ENCODE data around the gene NPEPPS. TPM values are rescaled to one million over a fixed set of nuclear protein-coding genes. Genes with fewer than 3 reads are reported as not detected.

NPEPPS gene
- polyA plus RNA-seq, 1 of the 3 experiments (the other 2 are of a cell fraction) = 73.2 TPM

DNA sequence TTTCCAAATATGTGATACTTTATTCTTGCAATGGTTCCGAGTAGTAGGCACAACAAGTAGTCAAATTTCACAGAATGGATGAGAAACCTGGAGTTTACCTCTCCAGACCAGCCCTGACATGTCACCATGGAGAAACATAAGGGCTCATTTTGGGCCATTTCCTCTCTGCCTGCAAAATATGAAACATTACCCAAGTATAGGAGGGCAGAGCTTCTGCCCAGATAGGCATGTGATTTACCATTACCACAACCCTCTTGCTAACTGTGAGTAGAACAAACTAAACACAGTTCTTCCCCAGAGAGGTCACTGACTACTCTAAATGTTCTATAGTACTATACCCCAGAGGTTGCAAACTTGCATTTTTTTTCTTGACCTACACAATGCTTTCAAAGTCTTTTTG lies 103.1 kb downstream of the NPEPPS start (continued):
- TF ChIP-seq, protein P1, sequence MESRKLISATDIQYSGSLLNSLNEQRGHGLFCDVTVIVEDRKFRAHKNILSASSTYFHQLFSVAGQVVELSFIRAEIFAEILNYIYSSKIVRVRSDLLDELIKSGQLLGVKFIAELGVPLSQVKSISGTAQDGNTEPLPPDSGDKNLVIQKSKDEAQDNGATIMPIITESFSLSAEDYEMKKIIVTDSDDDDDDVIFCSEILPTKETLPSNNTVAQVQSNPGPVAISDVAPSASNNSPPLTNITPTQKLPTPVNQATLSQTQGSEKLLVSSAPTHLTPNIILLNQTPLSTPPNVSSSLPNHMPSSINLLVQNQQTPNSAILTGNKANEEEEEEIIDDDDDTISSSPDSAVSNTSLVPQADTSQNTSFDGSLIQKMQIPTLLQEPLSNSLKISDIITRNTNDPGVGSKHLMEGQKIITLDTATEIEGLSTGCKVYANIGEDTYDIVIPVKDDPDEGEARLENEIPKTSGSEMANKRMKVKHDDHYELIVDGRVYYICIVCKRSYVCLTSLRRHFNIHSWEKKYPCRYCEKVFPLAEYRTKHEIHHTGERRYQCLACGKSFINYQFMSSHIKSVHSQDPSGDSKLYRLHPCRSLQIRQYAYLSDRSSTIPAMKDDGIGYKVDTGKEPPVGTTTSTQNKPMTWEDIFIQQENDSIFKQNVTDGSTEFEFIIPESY (IDR thresholded peaks at IDR 0.05; ENCODE audit: borderline replicate concordance, low read depth) = no peak
- TF ChIP-seq, protein P2, sequence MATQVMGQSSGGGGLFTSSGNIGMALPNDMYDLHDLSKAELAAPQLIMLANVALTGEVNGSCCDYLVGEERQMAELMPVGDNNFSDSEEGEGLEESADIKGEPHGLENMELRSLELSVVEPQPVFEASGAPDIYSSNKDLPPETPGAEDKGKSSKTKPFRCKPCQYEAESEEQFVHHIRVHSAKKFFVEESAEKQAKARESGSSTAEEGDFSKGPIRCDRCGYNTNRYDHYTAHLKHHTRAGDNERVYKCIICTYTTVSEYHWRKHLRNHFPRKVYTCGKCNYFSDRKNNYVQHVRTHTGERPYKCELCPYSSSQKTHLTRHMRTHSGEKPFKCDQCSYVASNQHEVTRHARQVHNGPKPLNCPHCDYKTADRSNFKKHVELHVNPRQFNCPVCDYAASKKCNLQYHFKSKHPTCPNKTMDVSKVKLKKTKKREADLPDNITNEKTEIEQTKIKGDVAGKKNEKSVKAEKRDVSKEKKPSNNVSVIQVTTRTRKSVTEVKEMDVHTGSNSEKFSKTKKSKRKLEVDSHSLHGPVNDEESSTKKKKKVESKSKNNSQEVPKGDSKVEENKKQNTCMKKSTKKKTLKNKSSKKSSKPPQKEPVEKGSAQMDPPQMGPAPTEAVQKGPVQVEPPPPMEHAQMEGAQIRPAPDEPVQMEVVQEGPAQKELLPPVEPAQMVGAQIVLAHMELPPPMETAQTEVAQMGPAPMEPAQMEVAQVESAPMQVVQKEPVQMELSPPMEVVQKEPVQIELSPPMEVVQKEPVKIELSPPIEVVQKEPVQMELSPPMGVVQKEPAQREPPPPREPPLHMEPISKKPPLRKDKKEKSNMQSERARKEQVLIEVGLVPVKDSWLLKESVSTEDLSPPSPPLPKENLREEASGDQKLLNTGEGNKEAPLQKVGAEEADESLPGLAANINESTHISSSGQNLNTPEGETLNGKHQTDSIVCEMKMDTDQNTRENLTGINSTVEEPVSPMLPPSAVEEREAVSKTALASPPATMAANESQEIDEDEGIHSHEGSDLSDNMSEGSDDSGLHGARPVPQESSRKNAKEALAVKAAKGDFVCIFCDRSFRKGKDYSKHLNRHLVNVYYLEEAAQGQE (IDR thresholded peaks at IDR 0.05; ENCODE audit: low read depth, low read length) = no peak
- TF ChIP-seq RCOR1 (IDR thresholded peaks at IDR 0.05; ENCODE audit: low read length) = no peak
- TF ChIP-seq RAD21 (IDR thresholded peaks at IDR 0.05; ENCODE audit: low read length) = no peak
- TF ChIP-seq POLR2AphosphoS5 (IDR thresholded peaks at IDR 0.05; ENCODE audit: low read depth, low read length) = no peak

DNA sequence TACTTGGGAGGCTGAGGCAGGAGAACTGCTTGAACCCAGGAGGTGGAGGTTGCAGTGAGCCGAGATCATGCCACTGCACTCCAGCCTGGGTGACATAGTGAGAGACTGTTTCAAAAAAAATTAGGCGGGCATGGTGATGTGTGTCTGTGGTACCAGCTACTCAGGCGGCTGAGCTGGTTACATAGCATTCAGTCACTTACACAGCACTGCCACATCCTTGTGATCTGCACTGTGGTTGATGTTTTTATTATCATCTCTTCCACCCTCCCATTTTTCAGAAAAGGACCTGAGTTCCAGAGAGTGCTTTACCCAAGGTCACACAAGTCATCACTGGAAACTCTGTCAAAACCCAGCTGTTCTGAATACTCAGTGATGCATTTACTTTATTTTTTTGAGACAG lies 104.0 kb downstream of the NPEPPS start:
- no peak for DNase-seq
- Histone ChIP-seq H3K79me2 (ENCODE audit: insufficient read depth) (no peaks in the 10 kb centered on the region), H2AFZ (ENCODE audit: low read depth) (no peak overlapping the region), H3K36me3 (replicated peaks in 1 of 2; ENCODE audit: control insufficient read depth in 1 of 2, insufficient read depth in 2 of 2, low read length in 1 of 2) (peaks cover 0 to 11% of the 10 kb centered on the region in 2 experiments), H3F3A (replicated peaks; ENCODE audit: insufficient read depth) (no peaks in the 10 kb centered on the region), H3K4me3 (ENCODE audit: low read depth in 2 of 2, low read length in 1 of 2) (no peak overlapping the region), H3K9ac (no peak overlapping the region), H3K4me1 (ENCODE audit: control insufficient read depth in 1 of 2, insufficient read depth in 2 of 2, low read depth in 1 of 2, low read length in 1 of 2) (peaks cover 0 to 4% of the 10 kb centered on the region in 2 experiments; a peak in 1 of 4 replicates), H4K20me1 (ENCODE audit: insufficient read depth) (no peaks in the 10 kb centered on the region), H3K27me3 (ENCODE audit: insufficient read depth) (no peaks in the 10 kb centered on the region), H3K27ac (ENCODE audit: low read depth in 2 of 2, low read length in 1 of 2) (no peak overlapping the region), H3K4me2 (no peak overlapping the region), H3K9me2 (no peaks in the 10 kb centered on the region), H3K9me3 (no peaks in the 10 kb centered on the region)
- ChIA-PET POLR2A (interaction anchor here (1.1 to 2.1 kb wide), 2 partner anchors 15 to 16 kb away, joined by 3 to 7 read pairs; partner anchors contain the start of gene KPNB1), CTCF (interaction anchor here (1.2 to 2.6 kb wide), 4 partner anchors 10 to 20 kb away, joined by 3 to 9 read pairs (median 4); no protein-coding TSS in a partner anchor)
- 100% methylated on average over 3 of the region's 3 CpGs for WGBS (ENCODE audit: low lambda C conversion rate)
- TF ChIP-seq, protein P3, sequence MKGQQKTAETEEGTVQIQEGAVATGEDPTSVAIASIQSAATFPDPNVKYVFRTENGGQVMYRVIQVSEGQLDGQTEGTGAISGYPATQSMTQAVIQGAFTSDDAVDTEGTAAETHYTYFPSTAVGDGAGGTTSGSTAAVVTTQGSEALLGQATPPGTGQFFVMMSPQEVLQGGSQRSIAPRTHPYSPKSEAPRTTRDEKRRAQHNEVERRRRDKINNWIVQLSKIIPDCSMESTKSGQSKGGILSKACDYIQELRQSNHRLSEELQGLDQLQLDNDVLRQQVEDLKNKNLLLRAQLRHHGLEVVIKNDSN (IDR thresholded peaks at IDR 0.05; ENCODE audit: borderline replicate concordance, low read depth) = no peak
- TF ChIP-seq, protein P4, sequence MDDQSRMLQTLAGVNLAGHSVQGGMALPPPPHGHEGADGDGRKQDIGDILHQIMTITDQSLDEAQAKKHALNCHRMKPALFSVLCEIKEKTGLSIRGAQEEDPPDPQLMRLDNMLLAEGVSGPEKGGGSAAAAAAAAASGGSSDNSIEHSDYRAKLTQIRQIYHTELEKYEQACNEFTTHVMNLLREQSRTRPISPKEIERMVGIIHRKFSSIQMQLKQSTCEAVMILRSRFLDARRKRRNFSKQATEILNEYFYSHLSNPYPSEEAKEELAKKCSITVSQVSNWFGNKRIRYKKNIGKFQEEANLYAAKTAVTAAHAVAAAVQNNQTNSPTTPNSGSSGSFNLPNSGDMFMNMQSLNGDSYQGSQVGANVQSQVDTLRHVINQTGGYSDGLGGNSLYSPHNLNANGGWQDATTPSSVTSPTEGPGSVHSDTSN (IDR thresholded peaks at IDR 0.05) = no peak
- TF ChIP-seq RXRA (IDR thresholded peaks at IDR 0.05; ENCODE audit: borderline replicate concordance, low read depth) (no peak), JUND (IDR thresholded peaks at IDR 0.05) (no peak), FOSL2 (IDR thresholded peaks at IDR 0.05; ENCODE audit: borderline replicate concordance, low read depth) (no peak), FOXJ3 (CRISPR knock-in tag; IDR thresholded peaks at IDR 0.05) (no peak), RCOR1 (IDR thresholded peaks at IDR 0.05; ENCODE audit: low read length) (no peak), EP300 (IDR thresholded peaks at IDR 0.05; ENCODE audit: borderline replicate concordance in 1 of 2, low read depth in 1 of 2, low read length in 1 of 2) (no peak), SMC3 (IDR thresholded peaks at IDR 0.05; ENCODE audit: low read depth, low read length) (no peak), NRF1 (IDR thresholded peaks at IDR 0.05; ENCODE audit: low read depth, low read length) (no peak), GABPA (IDR thresholded peaks at IDR 0.05; ENCODE audit: low read depth) (no peak)
- TF ChIP-seq, protein P5, sequence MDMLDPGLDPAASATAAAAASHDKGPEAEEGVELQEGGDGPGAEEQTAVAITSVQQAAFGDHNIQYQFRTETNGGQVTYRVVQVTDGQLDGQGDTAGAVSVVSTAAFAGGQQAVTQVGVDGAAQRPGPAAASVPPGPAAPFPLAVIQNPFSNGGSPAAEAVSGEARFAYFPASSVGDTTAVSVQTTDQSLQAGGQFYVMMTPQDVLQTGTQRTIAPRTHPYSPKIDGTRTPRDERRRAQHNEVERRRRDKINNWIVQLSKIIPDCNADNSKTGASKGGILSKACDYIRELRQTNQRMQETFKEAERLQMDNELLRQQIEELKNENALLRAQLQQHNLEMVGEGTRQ (IDR thresholded peaks at IDR 0.05; ENCODE audit: borderline replicate concordance, low read depth, low read length) = no peak
- TF ChIP-seq, protein P1 (IDR thresholded peaks at IDR 0.05; ENCODE audit: borderline replicate concordance, low read depth) = no peak
- TF ChIP-seq, protein P6, sequence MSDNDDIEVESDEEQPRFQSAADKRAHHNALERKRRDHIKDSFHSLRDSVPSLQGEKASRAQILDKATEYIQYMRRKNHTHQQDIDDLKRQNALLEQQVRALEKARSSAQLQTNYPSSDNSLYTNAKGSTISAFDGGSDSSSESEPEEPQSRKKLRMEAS (IDR thresholded peaks at IDR 0.05; ENCODE audit: low read depth) = no peak

Measured in SK-N-SH (cell line).